Peyer's patch (tissue), 4 donors: ENCODE measurements around the gene PLSCR1. TPM values are rescaled to one million over a fixed set of nuclear protein-coding genes. Genes with fewer than 3 reads are reported as not detected.
"Not testable (repeated sequence)": the region's sequence is repeated elsewhere in the genome, so short reads cannot be mapped to it uniquely, and the experiment has no call there.

ENCODE experiments used
- DNase-seq, 3 donors: peaks; one replicate each; pipeline ENCODE4 v3.0.0-alpha.2; 2017 to 2019
- H3K27ac ChIP-seq, 4 donors: fragments of 200-600 bp; sonication (generic); one replicate each; pipeline ENCODE4 v1.5.1; 2016 to 2019
- H3K27me3 ChIP-seq, 2 donors: fragments of 200-600 bp; sonication (generic); one replicate each; pipeline ENCODE4 v1.5.1; 2019
- H3K36me3 ChIP-seq, 3 donors: fragments of 200-600 bp; sonication (generic); one replicate each; pipeline ENCODE4 v1.5.1; 2016 to 2019
- H3K4me1 ChIP-seq, 4 donors: fragments of 200-600 bp; sonication (generic); one replicate each; pipeline ENCODE4 v1.5.1; 2016 to 2019
- H3K4me3 ChIP-seq, 4 donors: fragments of 200-600 bp; sonication (generic); 1 replicate in 3 of 4; 2 replicates in 1 of 4; pipeline ENCODE4 v1.5.1; 2016 to 2019; ENCODE audit warnings: mild to moderate bottlenecking in 1 of 4
- H3K9me3 ChIP-seq, 4 donors: fragments of 200-600 bp; sonication (generic); one replicate each; pipeline ENCODE4 v1.5.1; 2016 to 2019; ENCODE audit warnings: mild to moderate bottlenecking in 1 of 4
- POLR2A ChIP-seq, 2 donors: fragments of 450-650 bp; IDR thresholded peaks; one replicate each; pipeline ENCODE4 v1.5.1; 2017; ENCODE audit warnings: antibody characterized with exemption in 2 of 2, mild to moderate bottlenecking in 2 of 2, moderate library complexity in 2 of 2
- total RNA-seq, 4 donors: library from RNA; depleted of rRNA; stranded (reverse); fragments of >200 nt; gene quantifications; one replicate each; pipeline ENCODE4 v1.1.0, GENCODE V29; 2016
- TF ChIP-seq, protein P1 (sequence below), 6 experiments: fragments of 450-650 bp in 4 of 6; fragments of 200-600 bp in 2 of 6; sonication (generic) in 1 of 6; IDR thresholded peaks; one replicate each; pipeline ENCODE4 v1.5.1; 2017 to 2019; ENCODE audit warnings: antibody characterized with exemption in 6 of 6, mild to moderate bottlenecking in 3 of 6, moderate library complexity in 1 of 6

The PLSCR1 gene
- total RNA-seq, 4 donors from 2014 or later = 80.7 to 93.2 (median 86.6) TPM

DNA sequence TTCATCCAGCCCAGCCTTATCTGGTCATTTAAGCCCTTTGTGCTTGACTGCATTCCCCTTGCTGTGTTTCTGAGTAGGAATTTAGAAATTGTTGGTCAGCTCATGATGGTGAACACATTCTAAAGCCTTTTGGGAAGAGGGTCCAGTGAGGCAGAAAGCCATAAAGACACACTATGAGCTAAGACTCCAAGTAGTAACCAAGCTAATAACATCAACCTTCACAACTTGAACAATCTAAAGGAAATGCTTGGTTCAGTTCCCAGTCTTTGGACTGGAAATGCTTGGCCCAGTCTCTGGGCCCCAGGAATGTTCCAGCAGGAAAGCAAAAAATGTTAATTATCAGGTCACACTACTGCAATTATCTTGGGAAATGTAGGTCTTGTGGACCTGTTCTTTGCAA, 7.7 kb downstream of the PLSCR1 start:
- Histone ChIP-seq H3K9me3 (no peaks in the 10 kb centered on the region), H3K4me3 (no peak overlapping the region), H3K27ac (peak overlapping the region in 2 of 4 donors; percentile 22 to 45), H3K36me3 (peaks cover 0 to 17% (median 0%) of the 10 kb centered on the region in 3 donors), H3K27me3 (no peaks in the 10 kb centered on the region), H3K4me1 (peaks cover 0 to 37% (median 3%) of the 10 kb centered on the region in 4 donors)
- DNase-seq = no peak
- TF ChIP-seq, protein P1, sequence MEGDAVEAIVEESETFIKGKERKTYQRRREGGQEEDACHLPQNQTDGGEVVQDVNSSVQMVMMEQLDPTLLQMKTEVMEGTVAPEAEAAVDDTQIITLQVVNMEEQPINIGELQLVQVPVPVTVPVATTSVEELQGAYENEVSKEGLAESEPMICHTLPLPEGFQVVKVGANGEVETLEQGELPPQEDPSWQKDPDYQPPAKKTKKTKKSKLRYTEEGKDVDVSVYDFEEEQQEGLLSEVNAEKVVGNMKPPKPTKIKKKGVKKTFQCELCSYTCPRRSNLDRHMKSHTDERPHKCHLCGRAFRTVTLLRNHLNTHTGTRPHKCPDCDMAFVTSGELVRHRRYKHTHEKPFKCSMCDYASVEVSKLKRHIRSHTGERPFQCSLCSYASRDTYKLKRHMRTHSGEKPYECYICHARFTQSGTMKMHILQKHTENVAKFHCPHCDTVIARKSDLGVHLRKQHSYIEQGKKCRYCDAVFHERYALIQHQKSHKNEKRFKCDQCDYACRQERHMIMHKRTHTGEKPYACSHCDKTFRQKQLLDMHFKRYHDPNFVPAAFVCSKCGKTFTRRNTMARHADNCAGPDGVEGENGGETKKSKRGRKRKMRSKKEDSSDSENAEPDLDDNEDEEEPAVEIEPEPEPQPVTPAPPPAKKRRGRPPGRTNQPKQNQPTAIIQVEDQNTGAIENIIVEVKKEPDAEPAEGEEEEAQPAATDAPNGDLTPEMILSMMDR (IDR thresholded peaks at IDR 0.05) = no peak
- TF ChIP-seq POLR2A (IDR thresholded peaks at IDR 0.05) = no peak

DNA sequence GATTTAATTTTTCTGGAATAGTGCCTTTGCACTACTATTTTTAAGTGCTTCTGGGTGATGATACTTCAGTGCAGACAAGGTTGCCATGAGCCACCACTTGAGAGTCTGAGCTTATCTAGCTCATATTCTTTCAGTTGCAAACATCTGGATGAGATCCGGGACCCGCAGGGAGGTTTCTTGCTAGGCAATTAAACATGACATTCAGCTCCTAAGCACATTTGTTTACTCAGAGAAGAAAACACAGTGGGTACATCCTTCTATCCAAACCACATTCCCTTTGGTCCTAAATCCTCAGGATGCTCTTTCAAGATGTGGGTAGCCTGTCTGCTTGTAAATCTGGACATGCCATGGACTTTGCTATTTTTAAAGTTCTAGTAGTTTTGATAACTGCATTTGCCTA, 12.0 kb downstream of the PLSCR1 start:
- Histone ChIP-seq H3K36me3 (peaks cover 0 to 31% (median 0%) of the 10 kb centered on the region in 3 donors), H3K27ac (no peak overlapping the region), H3K27me3 (no peaks in the 10 kb centered on the region), H3K4me1 (peaks cover 0 to 6% (median 0%) of the 10 kb centered on the region in 4 donors), H3K4me3 (no peak overlapping the region), H3K9me3 (no peaks in the 10 kb centered on the region)
- DNase-seq = no peak
- TF ChIP-seq POLR2A (IDR thresholded peaks at IDR 0.05) = no peak
- TF ChIP-seq, protein P1 (IDR thresholded peaks at IDR 0.05) = no peak

DNA sequence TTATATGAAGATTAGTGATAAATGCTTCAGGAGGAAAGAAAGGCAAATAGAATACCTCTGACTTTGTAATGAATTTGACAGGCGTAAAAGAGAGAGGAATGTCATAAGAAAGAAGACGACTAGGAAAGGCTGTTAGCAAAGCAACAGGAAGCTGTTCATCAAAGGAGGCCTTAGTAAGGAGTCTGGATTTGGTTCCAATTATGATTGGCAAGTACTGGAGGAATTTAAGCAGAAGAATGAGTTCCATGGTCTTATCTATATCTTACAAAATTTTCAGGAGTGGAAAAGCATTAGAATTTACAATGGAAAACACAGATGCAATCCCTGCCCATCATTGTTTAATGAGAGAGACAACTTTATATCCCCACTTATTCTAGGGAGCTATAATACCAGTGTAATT, 13.8 kb downstream of the PLSCR1 start:
- Histone ChIP-seq H3K4me1 (no peaks in the 10 kb centered on the region), H3K27me3 (no peaks in the 10 kb centered on the region), H3K36me3 (peaks cover 0 to 42% (median 0%) of the 10 kb centered on the region in 3 donors), H3K4me3 (no peak overlapping the region), H3K9me3 (no peaks in the 10 kb centered on the region), H3K27ac (no peak overlapping the region)
- TF ChIP-seq, protein P1 (IDR thresholded peaks at IDR 0.05) = no peak
- no peak for TF ChIP-seq POLR2A (IDR thresholded peaks at IDR 0.05)
- no peak for DNase-seq

DNA sequence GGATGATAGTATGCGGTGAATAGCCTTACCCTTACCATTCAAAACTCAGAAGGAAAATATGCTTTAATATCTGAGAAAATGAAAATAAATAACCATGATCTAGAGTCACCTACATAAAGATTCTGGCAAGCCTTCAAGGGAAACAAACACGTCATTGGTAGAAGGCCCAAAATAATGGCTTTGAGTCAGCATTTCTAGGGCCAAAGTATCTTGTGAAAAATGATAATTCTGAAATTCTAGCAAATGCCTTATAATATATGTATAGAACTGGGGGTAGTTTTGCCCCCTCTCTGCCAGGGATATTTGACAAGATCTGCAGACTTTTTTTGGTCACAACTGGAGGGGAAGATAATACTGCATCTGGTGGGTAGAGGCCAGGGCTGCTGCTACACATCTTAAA, 15.4 kb downstream of the PLSCR1 start:
- H3K27ac ChIP-seq = no peak overlapping the region
- no peaks in the 10 kb centered on the region for H3K4me1 ChIP-seq
- H3K9me3 ChIP-seq = no peaks in the 10 kb centered on the region
- no peak for DNase-seq
- TF ChIP-seq, protein P1 (IDR thresholded peaks at IDR 0.05) = no peak
- H3K4me3 ChIP-seq = no peak overlapping the region
- H3K36me3 ChIP-seq = peaks cover 0 to 49% (median 0%) of the 10 kb centered on the region in 3 donors
- no peaks in the 10 kb centered on the region for H3K27me3 ChIP-seq

DNA sequence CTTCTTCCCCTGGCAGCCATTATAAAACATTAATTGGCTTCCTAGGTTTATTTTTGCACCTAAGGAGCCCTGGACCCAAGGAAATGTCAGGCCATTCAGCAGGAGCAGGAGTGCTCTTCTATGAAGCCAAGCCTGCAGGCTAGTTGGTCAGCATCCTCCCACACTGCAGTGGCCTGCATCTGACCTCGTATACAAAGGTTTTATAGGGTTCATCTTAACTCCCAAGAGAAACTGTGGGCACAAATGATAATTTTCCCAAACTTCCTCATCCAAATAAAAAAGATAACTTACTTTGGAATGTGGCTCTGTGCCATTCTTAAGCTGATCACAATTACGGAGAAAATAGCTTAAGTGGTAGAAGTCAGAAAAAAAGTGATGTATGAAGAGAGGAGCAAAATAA, 19.4 kb downstream of the PLSCR1 start:
- H3K4me3 ChIP-seq = no peak overlapping the region
- H3K27ac ChIP-seq = no peak overlapping the region
- no peak for DNase-seq
- no peaks in the 10 kb centered on the region for H3K4me1 ChIP-seq
- H3K36me3 ChIP-seq = peaks cover 0 to 46% (median 0%) of the 10 kb centered on the region in 3 donors
- no peak for TF ChIP-seq POLR2A (IDR thresholded peaks at IDR 0.05)
- TF ChIP-seq, protein P1 (IDR thresholded peaks at IDR 0.05) = no peak
- H3K27me3 ChIP-seq = no peaks in the 10 kb centered on the region
- no peaks in the 10 kb centered on the region for H3K9me3 ChIP-seq

DNA sequence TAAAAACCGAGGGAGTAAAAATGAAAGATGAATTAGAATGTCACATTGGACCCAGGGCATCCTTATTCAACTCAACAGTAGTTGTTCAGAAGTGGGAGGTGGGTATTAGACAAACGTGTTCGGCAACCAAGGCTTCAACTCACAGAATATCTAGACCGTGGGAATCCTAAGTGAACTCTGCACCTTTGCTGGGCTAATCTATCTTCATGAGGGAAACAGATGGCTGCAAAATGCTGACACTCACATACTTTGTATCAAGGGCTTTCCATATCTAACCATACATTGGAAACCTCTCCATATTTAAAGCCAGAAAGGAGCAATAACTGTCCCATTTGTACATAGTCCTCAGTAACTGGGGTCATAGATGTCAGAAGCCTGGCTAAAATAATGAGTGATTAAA, 20.9 kb downstream of the PLSCR1 start:
- no peak overlapping the region for H3K27ac ChIP-seq
- H3K27me3 ChIP-seq = no peaks in the 10 kb centered on the region
- no peak overlapping the region for H3K4me3 ChIP-seq
- H3K36me3 ChIP-seq = peaks cover 0 to 42% (median 0%) of the 10 kb centered on the region in 3 donors
- TF ChIP-seq, protein P1 (IDR thresholded peaks at IDR 0.05) = no peak
- no peak for TF ChIP-seq POLR2A (IDR thresholded peaks at IDR 0.05)
- no peaks in the 10 kb centered on the region for H3K9me3 ChIP-seq
- H3K4me1 ChIP-seq = no peaks in the 10 kb centered on the region
- DNase-seq = no peak

DNA sequence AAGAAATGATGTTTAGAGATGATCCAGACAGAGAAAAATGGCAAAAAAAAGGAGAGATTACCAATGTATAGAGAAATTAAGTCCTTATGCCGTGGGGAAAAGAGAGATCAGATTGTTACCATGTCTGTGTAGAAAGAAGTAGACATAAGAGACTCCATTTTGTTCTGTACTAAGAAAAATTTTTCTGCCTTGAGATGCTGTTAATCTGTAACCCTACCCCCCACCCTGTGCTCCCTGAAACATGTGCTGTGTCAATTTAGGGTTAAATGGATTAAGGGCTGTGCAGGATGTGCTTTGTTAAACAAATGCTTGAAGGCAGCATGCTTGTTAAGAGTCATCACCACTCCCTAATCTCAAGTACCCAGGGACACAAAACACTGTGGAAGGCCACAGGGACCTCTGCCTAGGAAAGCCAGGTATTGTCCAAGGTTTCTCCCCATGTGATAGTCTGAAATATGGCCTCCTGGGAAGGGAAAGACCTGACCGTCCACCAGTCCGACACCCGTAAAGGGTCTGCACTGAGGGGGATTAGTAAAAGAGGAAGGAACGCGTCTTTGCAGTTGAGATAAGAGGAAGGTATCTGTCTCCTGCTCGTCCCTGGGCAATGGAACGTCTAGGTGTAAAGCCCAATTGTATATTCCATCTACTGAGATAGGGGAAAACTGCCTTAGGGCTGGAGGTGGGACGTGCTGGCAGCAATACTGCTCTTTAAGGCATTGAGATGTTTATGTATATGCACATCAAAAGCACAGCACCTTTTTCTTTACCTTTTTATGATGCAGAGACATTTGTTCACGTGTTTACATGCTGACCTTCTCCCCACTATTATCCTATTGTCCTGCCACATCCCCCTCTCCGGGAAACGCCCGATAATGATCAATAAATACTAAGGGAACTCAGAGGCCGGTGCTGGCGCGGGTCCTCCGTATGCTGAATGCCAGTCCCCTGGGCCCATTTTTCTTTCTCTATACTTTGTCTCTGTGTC, 21.9 kb downstream of the PLSCR1 start:
- not testable (repeated sequence) for H3K27me3 ChIP-seq, H3K4me1 ChIP-seq, H3K4me3 ChIP-seq, H3K27ac ChIP-seq, DNase-seq, H3K9me3 ChIP-seq
- peaks cover 0 to 41% (median 0%) of the 10 kb centered on the region in 3 donors for H3K36me3 ChIP-seq
